ENCODE results near the gene GMEB1.
"Not testable (repeated sequence)": the region's sequence is repeated elsewhere in the genome, so short reads cannot be mapped to it uniquely, and the experiment has no call there.

Gene GMEB1

GRCh38 chr1:28744184-28744583 lies 75.6 kb downstream of the GMEB1 start:
- DNase-seq (ENCODE audit: low read depth in 1 of 2, low spot score in 1 of 2) = peak in 1 of 2 experiments; percentile 17
- TF ChIP-seq REST (IDR thresholded peaks at IDR 0.05; ENCODE audit: insufficient replicate concordance, low read depth) (no peak), SPI1 (IDR thresholded peaks at IDR 0.05; ENCODE audit: borderline replicate concordance, low read depth) (no peak), CTCF (IDR thresholded peaks at IDR 0.05; ENCODE audit: insufficient read depth, low read length) (no peak), GABPA (IDR thresholded peaks at IDR 0.05; ENCODE audit: low read depth) (no peak), POLR2AphosphoS5 (IDR thresholded peaks at IDR 0.05; ENCODE audit: low read depth) (no peak)
- no peak overlapping the region for H3K27ac ChIP-seq (replicated peaks)
- H3K4me3 ChIP-seq (replicated peaks; ENCODE audit: insufficient read depth, low read length) = peak overlapping the region; percentile 11; the same call in 1 of the 2 replicates
- no peaks in the 10 kb centered on the region for H3K27me3 ChIP-seq (ENCODE audit: insufficient read depth, poor library complexity, severe bottlenecking)

- H3K27ac ChIP-seq (replicated peaks) = no peak overlapping the region; the same call in 1 of the 2 replicates
- H3K4me3 ChIP-seq (replicated peaks; ENCODE audit: insufficient read depth, low read length) = no peak overlapping the region
- TF ChIP-seq SPI1 (IDR thresholded peaks at IDR 0.05; ENCODE audit: borderline replicate concordance, low read depth) = no peak
- TF ChIP-seq GABPA (IDR thresholded peaks at IDR 0.05; ENCODE audit: low read depth) = no peak
- no peak for TF ChIP-seq CTCF (IDR thresholded peaks at IDR 0.05; ENCODE audit: insufficient read depth, low read length)
- no peak for TF ChIP-seq POLR2AphosphoS5 (IDR thresholded peaks at IDR 0.05; ENCODE audit: low read depth)
- TF ChIP-seq REST (IDR thresholded peaks at IDR 0.05; ENCODE audit: insufficient replicate concordance, low read depth) = no peak
- no peaks in the 10 kb centered on the region for H3K27me3 ChIP-seq (ENCODE audit: insufficient read depth, poor library complexity, severe bottlenecking)
- no peak for DNase-seq (ENCODE audit: low read depth in 1 of 2, low spot score in 1 of 2)
These were observed 77.1 kb downstream of the GMEB1 start for GRCh38 chr1:28745653-28746173.

GRCh38 chr1:28750330-28750729 lies 81.7 kb downstream of the GMEB1 start:
- Histone ChIP-seq H3K4me3 (replicated peaks; ENCODE audit: insufficient read depth, low read length) (no peak overlapping the region), H3K27ac (replicated peaks) (no peak overlapping the region), H3K27me3 (ENCODE audit: insufficient read depth, poor library complexity, severe bottlenecking) (no peaks in the 10 kb centered on the region)
- no peak for DNase-seq (ENCODE audit: low read depth in 1 of 2, low spot score in 1 of 2)
- TF ChIP-seq REST (IDR thresholded peaks at IDR 0.05; ENCODE audit: insufficient replicate concordance, low read depth) (no peak), CTCF (IDR thresholded peaks at IDR 0.05; ENCODE audit: insufficient read depth, low read length) (no peak), GABPA (IDR thresholded peaks at IDR 0.05; ENCODE audit: low read depth) (no peak), SPI1 (IDR thresholded peaks at IDR 0.05; ENCODE audit: borderline replicate concordance, low read depth) (no peak), POLR2AphosphoS5 (IDR thresholded peaks at IDR 0.05; ENCODE audit: low read depth) (no peak)

- not testable (repeated sequence) for H3K27ac ChIP-seq (replicated peaks); DNase-seq (ENCODE audit: low read depth in 1 of 2, low spot score in 1 of 2); H3K27me3 ChIP-seq (ENCODE audit: insufficient read depth, poor library complexity, severe bottlenecking); H3K4me3 ChIP-seq (replicated peaks; ENCODE audit: insufficient read depth, low read length)
These were observed 82.2 kb downstream of the GMEB1 start for GRCh38 chr1:28750771-28751294.

Measured in HL-60 (cell line).